Pancreas (tissue), 10 donors: ENCODE results near the gene RER1. TPM values are rescaled to one million over a fixed set of nuclear protein-coding genes. Genes with fewer than 3 reads are reported as not detected.

Experiments used
- ATAC-seq, 4 donors: fragments of 200-7000 bp; cut with Tn5 transposase; one replicate each; pipeline versions ENCODE4 v1.8.0 to v1.9.1; 2020; ENCODE audit warnings: mild to moderate bottlenecking in 4 of 4, moderate library complexity in 4 of 4
- DNase-seq, 6 donors: peaks; one replicate each; pipeline ENCODE4 v3.0.0-alpha.2; 2020
- FAIRE-seq: peaks from 2 replicates; lab custom pipeline; 2012; peaks lifted over from hg19 to GRCh38; lab: Jason Lieb, UNC
- H3K27ac ChIP-seq, 4 donors: fragments of 200-600 bp; sonication (generic); 1 replicate in 3 of 4; 2 replicates in 1 of 4; pipeline versions ENCODE4 v1.5.0 to v1.8.0; 2020
- H3K27me3 ChIP-seq, 4 donors: fragments of 200-600 bp; one replicate each; pipeline ENCODE4 v1.8.0; 2021
- H3K36me3 ChIP-seq, 3 donors: fragments of 200-600 bp; sonication (generic) in 1 of 3; one replicate each; pipeline versions ENCODE4 v1.5.0 to v1.8.0; 2020 to 2021
- H3K4me1 ChIP-seq, 3 donors: fragments of 200-600 bp; one replicate each; pipeline ENCODE4 v1.8.0; 2021
- H3K4me3 ChIP-seq, 4 donors: fragments of 200-600 bp; sonication (generic) in 2 of 4; one replicate each; pipeline versions ENCODE4 v1.5.0 to v1.8.0; 2020 to 2021
- H3K9me3 ChIP-seq, 4 donors: fragments of 200-600 bp; one replicate each; pipeline ENCODE4 v1.8.0; 2021
- CTCF ChIP-seq, 4 donors: fragments of 200-600 bp; sonication (generic) in 3 of 4; IDR thresholded peaks; one replicate each; pipeline versions ENCODE4 v1.5.0 to v1.8.0; 2021; ENCODE audit warnings: antibody characterized with exemption in 4 of 4
- WGBS, 2 donors: extraction: QIAGEN DNeasy Blood & Tissue Kit; methylation state at CpG; one replicate each; pipeline ENCODE4 v1.1.7; 2013; 5-methylcytosine and 5-hydroxymethylcytosine counted together
- intact Hi-C, 3 donors: fragments of 100-400 bp; cut with DNase I; formaldehyde crosslinking; loops; one replicate each; pipeline versions ENCODE4 v1.11.1 to v1.14.2; 2022
- polyA plus RNA-seq, 2 donors: library from polyadenylated mRNA; stranded (reverse); fragments of 200-250 nt; gene quantifications; one replicate each; pipeline ENCODE4 v1.2.3, GENCODE V29; 2013
- total RNA-seq, 6 donors: library from RNA; stranded (reverse); fragmentation: NEBNext Ultra II Directional in 4 of 6; extraction: Animal tissue kit (Norgen Biotek cat#: 25700) in 4 of 6; gene quantifications; one replicate each; pipeline versions ENCODE4 v1.2.1 to v1.2.4, GENCODE V29; 2021 to 2023
- donor health status: healthy with polysubstance abuse.
- donor health status: DM: no; HTN: no; CAD: no; lungs with moderate emphysema.
- donor health status: DM: no; HTN: no; CAD: no.
- donor health status: control.
- donor health status: control.
- donor health status: Bipolar disorder and iron deficiency.
- donor health status: DM: yes; HTN: yes; CAD: no.
- donor health status: DM: no; HTN: no; CAD: no.
- donor health status: DM: no; HTN: no; CAD: no.
- donor health status: DM: yes; HTN: yes; CAD: no.

RER1 gene
- total and polyA plus RNA-seq, 8 donors, result 54.8 to 84.2 (median 70.6) TPM

GRCh38 chr1:2407166-2407990 is 15.7 kb downstream of the RER1 start:
- Histone ChIP-seq H3K9me3 (no peaks in the 10 kb centered on the region), H3K27ac (no peak overlapping the region), H3K36me3 (peaks cover 4 to 27% (median 23%) of the 10 kb centered on the region in 3 donors), H3K4me3 (no peak overlapping the region), H3K27me3 (no peaks in the 10 kb centered on the region), H3K4me1 (peaks cover 0 to 6% (median 4%) of the 10 kb centered on the region in 3 donors)
- FAIRE-seq (no peak), ATAC-seq (no peak), DNase-seq (peak in 2 of 6 donors; percentile 26 to 64)
- intact Hi-C loops, result no loop called here
- no peak for TF ChIP-seq CTCF (IDR thresholded peaks at IDR 0.05)
- 77 to 82% methylated on average over 25 of the region's 25 CpGs for WGBS, 2 donors

- WGBS, 2 donors, result 96% methylated on average over 8 of the region's 8 CpGs
- no peak overlapping the region for H3K27ac ChIP-seq
- intact Hi-C loops, result no loop called here
- H3K27me3 ChIP-seq, result no peaks in the 10 kb centered on the region
- no peaks in the 10 kb centered on the region for H3K9me3 ChIP-seq
- FAIRE-seq (no peak), DNase-seq (peak in 1 of 6 donors; percentile 31), ATAC-seq (no peak)
- TF ChIP-seq CTCF (IDR thresholded peaks at IDR 0.05), result no peak
- peaks cover 0 to 6% (median 4%) of the 10 kb centered on the region in 3 donors for H3K4me1 ChIP-seq
- H3K36me3 ChIP-seq, result peaks cover 4 to 21% (median 17%) of the 10 kb centered on the region in 3 donors
- H3K4me3 ChIP-seq, result no peak overlapping the region
These were observed 16.3 kb downstream of the RER1 start for GRCh38 chr1:2407991-2408275.

GRCh38 chr1:2408456-2408855 is 16.8 kb downstream of the RER1 start:
- intact Hi-C loops, result no loop called here
- TF ChIP-seq CTCF (IDR thresholded peaks at IDR 0.05), result no peak
- ATAC-seq, result no peak
- no peak overlapping the region for H3K4me3 ChIP-seq
- FAIRE-seq, result no peak
- WGBS, 2 donors, result 93 to 94% methylated on average over 24 of the region's 24 CpGs
- H3K9me3 ChIP-seq, result no peaks in the 10 kb centered on the region
- H3K27ac ChIP-seq, result no peak overlapping the region
- peaks cover 4 to 17% (median 16%) of the 10 kb centered on the region in 3 donors for H3K36me3 ChIP-seq
- H3K27me3 ChIP-seq, result no peaks in the 10 kb centered on the region
- peak in 2 of 6 donors; percentile 45 to 78 for DNase-seq
- peaks cover 3 to 10% (median 5%) of the 10 kb centered on the region in 3 donors for H3K4me1 ChIP-seq

- FAIRE-seq (no peak), ATAC-seq (no peak), DNase-seq (peak in 1 of 6 donors; percentile 36)
- 82 to 88% methylated on average over 13 of the region's 13 CpGs for WGBS, 2 donors
- no peaks in the 10 kb centered on the region for H3K27me3 ChIP-seq
- H3K4me3 ChIP-seq, result no peak overlapping the region
- TF ChIP-seq CTCF (IDR thresholded peaks at IDR 0.05), result no peak
- H3K27ac ChIP-seq, result no peak overlapping the region
- H3K4me1 ChIP-seq, result peaks cover 6 to 13% (median 9%) of the 10 kb centered on the region in 3 donors
- H3K9me3 ChIP-seq, result no peaks in the 10 kb centered on the region
- H3K36me3 ChIP-seq, result peaks cover under 1 to 13% (median 12%) of the 10 kb centered on the region in 3 donors
- intact Hi-C loops, result no loop called here
These were observed 17.2 kb downstream of the RER1 start for GRCh38 chr1:2408859-2409276.

- peaks cover 0 to 6% (median 3%) of the 10 kb centered on the region in 3 donors for H3K36me3 ChIP-seq
- peak in 2 of 6 donors; percentile 26 to 72 for DNase-seq
- no peak for FAIRE-seq
- no peaks in the 10 kb centered on the region for H3K27me3 ChIP-seq
- peaks cover 6 to 16% (median 13%) of the 10 kb centered on the region in 3 donors for H3K4me1 ChIP-seq
- intact Hi-C loops, result no loop called here
- 87 to 89% methylated on average over 12 of the region's 12 CpGs for WGBS, 2 donors
- no peak for ATAC-seq
- no peak overlapping the region for H3K27ac ChIP-seq
- no peak overlapping the region for H3K4me3 ChIP-seq
- no peak for TF ChIP-seq CTCF (IDR thresholded peaks at IDR 0.05)
- H3K9me3 ChIP-seq, result no peaks in the 10 kb centered on the region
These were observed 18.1 kb downstream of the RER1 start for GRCh38 chr1:2409745-2410144.
